GM19351 (cell line): Measurements from ENCODE around the gene NUP42.
"Not testable (repeated sequence)": the region's sequence is repeated elsewhere in the genome, so short reads cannot be mapped to it uniquely, and the experiment has no call there.

ENCODE experiments used
- ATAC-seq: cut with Tn5 transposase; IDR thresholded peaks from one replicate; pipeline ENCODE4 v1.9.1; 2021; ENCODE audit warnings: mild to moderate bottlenecking, moderate library complexity; ENCODE audit not compliant: unreplicated experiment

Gene NUP42, protein sequence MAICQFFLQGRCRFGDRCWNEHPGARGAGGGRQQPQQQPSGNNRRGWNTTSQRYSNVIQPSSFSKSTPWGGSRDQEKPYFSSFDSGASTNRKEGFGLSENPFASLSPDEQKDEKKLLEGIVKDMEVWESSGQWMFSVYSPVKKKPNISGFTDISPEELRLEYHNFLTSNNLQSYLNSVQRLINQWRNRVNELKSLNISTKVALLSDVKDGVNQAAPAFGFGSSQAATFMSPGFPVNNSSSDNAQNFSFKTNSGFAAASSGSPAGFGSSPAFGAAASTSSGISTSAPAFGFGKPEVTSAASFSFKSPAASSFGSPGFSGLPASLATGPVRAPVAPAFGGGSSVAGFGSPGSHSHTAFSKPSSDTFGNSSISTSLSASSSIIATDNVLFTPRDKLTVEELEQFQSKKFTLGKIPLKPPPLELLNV

DNA sequence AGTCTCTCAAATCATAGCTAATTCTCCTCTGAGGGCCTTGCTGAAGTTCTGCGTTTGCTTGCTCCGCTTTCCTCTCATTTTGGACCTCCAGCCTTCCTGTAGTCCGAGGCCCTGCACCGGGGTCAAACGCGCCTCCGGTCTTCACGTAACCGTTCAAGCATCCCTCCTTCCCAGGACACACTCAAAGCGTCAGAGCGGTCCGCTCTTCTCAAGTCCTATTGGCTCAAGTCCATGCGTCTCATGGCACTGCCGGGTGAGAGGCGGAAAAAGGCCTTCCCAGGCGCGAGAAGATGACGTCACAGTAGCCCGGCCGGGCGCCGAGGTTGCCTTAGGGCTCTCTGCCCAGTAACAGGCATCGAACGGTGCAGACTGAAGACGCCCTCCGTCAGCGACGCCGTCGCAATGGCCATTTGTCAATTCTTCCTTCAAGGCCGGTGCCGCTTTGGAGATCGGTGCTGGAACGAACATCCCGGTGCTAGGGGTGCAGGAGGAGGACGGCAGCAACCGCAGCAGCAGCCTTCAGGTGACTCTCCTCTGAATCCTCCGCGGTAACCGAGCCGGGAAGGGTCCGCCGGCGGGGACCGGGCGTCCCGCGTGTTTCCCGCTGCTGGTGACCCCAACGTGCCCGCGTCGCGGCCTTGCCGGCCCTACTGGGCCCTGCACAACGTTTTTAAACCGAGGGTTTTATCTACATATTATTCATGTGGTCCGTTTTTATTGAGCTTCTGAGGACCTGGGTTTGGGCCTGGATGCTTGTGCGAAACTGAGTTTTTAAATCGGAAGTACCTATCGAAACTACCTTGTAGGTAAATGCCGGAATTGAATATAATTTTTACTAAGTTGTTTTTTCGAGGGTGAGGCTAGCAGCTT is at the start of gene NUP42:
NUP42 (plus strand) TSS at position 365 of the 870 bp plus-strand sequence; CDS start at position 403, 38 bp downstream.
- peak; percentile 94 for ATAC-seq

DNA sequence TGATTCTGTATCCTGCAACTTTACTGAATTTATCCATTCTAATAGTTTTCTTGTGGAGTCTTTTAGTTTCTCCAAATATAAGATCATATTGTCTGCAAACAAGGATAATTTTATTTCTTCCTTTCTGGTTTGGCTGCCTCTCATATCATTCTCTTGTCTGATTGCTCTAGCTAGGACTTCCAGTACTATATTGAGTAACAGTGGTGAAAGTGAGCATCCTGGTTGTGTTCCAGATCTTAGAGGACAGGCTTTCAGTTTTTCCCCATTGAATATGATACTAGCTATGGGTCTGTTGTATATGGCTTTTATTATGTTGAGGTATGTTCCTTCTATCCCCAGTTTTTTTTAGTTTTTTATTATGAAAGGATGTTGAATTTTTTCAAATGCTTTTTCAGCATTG is 48.1 kb upstream of the NUP42 start:
- ATAC-seq, result no peak

DNA sequence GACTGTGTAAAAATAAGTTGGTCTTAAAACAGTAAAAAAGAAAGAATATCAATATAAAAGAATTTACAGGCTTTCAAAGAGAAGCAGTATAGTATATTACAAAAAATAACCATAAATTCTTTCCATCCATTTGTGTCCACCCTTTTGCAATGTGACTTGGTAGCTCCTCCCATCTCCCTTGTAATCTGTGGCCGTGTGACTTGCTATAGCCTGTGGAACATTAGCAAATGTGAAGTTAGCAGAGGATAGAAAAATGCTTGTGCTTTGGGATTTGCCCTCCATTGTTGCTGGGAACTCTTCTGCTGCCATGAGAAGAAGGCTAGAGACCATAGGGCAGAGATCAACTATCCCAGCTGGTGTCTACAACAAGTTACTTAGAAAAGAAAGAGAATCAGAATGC is 46.1 kb upstream of the NUP42 start:
- no peak for ATAC-seq

DNA sequence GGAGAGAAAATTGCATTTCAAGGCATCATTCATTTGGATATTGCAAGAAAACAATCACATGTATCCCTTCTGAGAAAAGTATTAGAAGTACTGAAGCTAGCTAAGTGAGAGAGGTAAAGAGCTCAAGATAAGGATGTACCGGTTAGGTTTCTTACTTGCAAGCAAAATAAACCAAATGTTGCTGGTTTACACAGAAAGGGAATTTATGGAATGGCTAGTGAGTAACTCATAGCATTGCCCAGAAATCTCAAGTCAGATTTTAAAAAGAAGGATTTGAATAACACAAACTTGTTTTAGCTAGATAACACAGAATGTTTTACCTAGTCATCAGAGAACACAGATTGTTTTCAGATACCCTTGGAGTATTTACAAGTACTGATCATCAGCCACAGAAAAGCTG is 45.6 kb upstream of the NUP42 start:
- ATAC-seq, result no peak

DNA sequence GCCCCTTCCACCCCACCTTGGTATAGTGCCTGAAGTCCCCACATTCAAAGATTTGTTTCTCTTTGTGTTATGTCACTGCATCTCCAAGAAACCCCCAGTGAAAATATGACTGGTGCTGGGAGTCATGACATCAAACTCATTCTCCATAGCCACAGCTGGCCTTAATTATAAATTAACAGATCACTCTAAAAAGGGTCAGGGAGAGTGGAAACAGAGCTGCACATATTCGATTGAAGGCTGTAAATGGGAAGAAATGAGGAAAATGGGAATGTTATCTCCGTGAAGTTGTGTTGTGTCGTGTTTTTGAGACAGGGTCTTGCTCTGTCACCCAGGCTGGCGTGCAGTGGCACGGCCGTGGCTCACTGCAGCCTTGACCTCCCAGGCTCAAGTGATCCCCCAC is 24.2 kb upstream of the NUP42 start:
- no peak for ATAC-seq

DNA sequence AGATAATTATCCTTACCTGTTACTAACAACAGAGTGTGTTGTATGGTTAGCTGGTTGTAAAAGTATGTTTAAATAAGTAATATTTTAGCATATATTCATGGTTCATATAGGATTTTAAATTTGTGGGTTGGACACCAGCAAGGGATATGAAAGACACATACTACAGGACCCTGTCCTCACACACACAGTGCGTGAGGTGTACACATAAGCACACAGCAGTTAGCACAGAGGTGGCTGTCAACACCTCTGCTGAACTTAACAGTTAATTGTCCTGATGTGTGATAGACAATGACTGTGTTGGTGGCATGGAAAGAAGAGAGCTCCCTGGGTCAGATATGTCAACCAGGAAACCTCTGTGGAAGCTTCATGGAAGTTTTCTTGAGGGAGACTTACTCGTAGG is 23.3 kb upstream of the NUP42 start:
- no peak for ATAC-seq

DNA sequence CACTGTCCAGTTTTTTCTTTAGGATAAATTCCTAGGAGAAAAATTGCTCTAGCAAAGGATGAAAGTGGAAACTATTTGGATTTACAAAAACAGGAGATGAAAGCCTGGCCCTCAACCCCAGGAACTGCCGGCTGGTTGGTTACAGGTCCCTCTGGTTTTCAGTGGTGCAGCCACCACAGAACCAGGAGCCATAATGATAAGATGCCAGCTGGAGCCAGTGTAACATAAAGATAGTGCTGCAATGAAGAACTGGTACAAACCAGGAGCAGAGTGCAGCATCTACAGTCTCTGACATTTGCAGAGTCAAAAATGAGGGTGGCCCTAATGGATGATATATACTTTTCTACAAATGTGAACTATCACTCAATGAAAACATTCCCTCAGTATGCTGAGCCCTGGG is 20.4 kb upstream of the NUP42 start:
- no peak for ATAC-seq

DNA sequence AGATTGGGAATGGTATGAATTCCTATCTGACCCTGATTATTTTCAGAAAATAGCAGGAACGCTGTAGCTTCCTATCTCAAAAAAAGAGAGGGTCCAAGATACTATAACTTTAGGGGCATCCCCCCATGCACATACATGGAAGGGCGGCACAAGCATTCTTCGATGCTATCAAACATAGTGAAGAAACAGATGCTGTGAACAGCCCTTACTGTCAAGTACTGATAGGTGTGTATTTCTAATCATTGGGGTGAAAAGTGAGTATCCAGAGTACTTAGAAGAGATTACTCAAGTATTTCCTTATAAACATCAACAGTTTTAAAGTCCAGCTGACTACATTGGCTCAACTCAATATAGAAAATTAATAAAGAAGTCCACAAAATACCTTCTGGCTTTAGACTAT is 17.0 kb upstream of the NUP42 start:
- ATAC-seq, result no peak

DNA sequence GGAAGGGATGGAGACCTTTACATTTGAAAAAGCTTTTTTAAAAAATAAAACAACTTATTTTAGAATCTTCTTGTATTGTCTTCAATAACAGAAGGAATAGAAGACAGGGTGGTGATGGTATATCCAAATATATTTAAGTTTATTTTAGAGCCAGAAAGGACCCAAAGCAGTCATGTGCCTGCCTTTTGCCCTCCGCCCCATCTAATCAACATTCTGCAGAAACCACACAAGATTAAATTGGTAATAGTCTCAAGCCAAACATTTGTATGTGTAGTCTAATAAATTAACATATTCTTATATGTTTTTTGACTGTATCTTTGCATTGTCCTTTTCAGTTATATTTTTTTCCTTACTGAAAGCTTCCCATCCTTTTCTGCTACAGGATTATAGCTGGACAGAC is 16.5 kb upstream of the NUP42 start:
- ATAC-seq, result no peak

DNA sequence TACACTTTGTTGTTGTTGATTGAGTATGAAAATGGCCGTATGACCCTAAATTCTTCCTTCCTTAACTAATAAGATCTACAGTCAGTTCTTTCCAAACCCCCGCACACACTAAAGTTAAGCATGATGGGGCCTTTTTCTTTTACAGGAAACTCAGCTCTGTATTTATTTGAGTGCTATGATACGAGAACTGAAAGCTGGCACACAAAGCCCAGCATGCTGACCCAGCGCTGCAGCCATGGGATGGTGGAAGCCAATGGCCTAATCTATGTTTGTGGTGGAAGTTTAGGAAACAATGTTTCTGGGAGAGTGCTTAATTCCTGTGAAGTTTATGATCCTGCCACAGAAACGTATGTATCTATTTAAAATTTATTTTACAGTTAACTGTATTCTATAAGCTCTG is 14.2 kb upstream of the NUP42 start:
- ATAC-seq, result no peak

DNA sequence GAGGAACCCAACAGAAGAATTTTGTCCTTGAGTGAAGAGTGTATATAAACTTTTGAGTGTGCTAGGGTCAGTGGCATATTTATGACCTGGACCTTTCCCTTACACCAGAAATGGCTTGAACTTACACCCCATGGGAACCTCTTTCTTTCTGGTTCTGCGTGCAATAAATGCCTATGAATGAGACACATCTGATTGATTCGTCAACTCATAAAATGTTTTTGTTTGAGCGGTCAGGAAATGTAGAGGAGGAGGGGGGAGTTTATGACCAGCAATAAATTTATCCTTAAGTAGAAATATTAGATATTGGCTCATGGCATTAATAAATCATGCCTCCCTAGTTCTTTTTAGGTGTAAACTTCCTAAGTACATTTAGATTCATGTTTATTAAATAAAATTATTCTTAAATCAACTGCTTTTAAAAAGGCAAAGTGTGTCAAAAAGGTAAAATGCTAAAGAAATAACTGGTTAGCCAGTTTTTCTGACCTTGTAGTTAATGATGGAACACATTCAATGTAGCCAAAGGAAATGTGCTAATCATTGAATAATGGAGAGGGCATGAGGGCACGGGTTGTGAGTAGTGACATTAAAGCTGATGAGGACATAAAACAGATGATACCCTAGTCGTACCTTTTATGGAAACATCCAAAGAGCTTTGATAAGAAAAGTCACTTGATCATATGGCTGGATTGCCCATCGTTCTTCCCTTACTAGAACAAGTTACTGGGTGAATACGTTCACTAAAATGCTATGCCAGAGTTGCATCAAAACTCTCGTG is 13.6 kb upstream of the NUP42 start:
- ATAC-seq, result no peak

DNA sequence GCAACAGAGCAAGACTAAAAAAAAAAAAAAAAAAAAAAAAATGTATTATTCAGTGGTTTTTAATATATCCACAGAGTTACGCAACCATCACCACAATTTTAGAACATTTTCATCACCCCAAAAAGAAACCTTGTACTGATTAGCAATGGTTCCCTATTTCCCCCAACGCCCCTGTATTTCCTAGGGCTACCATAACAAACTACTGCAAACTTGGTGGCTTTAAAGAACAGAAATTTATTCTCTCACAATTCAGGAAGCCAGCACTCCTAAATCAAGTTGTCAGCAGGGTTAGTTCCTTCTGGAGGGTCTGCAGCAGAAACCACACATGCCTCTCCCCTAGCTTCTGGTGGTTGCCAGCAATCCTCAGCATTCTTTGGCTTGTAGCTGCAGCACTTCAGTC is 5.9 kb upstream of the NUP42 start:
- ATAC-seq, result no peak

DNA sequence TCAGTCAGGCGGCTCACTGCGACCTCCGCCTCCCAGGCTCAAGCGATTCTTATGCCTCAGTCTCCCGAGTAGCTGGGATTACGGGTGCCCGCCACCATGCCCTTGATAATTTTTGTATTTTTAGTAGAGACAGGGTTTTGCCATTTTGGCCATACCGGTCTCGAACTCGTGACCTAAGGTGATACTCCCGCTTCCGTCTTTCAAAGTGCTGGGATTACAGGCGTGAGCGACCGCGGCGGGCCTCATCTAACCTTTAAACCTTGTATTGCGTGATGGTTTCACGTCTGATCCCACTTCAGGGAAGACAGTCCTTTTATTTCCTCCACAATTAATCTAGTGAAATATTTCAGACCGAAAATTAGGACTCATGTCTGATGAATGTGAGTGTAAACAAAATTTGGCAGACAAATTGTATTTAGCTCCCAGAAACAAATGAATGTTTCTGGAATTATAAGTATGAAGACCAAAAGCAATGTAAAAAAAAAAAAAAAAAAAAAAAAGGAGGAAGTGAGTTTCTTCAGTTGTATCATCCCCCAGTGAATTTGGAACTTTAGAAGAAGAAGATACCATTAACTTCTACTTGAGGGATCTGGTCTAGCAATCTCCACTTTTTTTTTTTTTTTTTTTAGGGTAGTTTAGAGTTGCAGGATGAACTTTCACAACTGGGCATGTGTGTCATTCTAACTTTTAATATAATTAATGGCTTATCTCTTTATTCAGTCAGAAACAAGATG is 1.6 kb downstream of the NUP42 start:
- no peak for ATAC-seq

DNA sequence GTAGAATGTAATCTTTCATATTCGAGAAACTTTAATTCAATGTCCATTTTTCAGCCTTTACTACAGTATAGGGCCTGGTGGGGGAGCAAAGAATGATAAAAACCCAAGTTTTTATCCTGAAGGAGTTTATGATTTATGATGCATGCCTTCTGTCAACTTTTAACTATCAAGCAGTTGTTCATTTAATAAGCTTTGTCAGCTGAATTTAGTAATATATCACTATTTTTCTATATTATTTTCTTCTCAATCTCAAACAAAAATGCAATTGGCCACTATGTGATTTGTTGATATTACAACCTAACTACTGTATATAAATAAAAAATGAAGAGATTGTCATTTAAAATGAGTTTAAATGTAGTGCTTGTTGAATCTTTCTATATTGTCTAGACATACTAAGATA is 2.4 kb downstream of the NUP42 start:
- no peak for ATAC-seq

DNA sequence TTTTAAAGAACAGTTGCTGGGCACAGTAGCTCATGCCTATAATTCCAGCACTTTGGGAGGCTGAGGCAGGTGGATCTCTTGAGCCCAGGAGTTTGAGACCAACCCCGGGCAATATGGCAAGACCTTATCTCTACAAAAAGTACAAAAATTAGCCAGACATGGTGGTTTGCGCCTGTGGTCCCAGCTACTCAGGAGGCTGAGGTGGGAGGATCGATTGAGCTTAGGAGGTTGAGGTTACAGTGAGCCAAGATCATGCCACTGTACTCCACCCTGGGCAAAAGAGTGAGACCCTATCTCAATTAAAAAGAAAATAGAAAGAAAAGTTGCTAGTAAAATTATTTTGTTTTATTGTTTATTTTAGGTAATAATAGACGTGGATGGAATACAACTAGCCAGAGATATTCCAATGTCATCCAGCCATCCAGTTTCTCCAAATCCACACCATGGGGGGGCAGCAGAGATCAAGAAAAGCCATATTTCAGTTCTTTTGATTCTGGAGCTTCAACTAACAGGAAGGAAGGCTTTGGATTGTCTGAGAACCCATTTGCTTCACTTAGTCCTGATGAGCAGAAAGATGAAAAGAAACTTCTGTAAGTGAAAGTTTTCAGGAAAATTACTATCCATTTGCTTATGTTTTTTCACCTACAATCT is 3.0 kb downstream of the NUP42 start:
- no peak for ATAC-seq

DNA sequence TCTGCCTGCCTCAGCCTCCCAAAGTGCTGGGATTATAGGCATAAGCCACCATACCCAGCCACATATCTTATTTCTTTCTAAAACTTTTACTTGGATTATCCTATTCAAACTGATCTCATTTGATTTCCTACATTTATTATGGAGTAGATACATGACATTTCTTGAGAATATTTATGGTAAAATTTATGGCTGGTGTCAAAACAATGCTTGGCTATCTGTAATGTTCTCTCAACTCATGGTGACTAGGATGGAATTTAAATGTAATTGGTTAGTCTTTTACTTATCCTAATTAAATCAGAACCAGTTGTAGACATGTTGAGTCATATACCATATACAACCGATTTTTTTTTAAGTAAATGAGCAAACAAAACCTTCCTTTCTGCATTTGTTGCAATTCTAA is 4.1 kb downstream of the NUP42 start:
- ATAC-seq, result no peak

DNA sequence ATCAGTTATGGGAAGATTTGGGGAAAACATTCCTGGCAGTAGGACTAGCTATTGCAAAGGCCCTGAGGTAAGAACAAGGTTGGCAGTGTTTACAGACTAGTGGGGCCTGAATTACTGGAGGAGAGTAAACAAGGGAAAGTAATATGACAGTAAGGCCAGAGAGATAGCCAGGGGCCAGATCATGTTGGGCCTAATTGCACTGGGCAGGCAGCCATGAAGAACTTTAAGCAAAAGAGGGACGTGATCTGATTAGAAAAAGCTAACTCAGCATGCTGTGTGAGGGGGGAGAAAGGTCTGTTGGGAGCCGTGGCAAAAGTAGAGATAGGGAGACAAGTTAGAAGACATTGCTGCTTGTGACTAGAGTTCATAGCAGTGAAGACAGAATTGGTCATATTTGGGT is 9.2 kb downstream of the NUP42 start:
- no peak for ATAC-seq

DNA sequence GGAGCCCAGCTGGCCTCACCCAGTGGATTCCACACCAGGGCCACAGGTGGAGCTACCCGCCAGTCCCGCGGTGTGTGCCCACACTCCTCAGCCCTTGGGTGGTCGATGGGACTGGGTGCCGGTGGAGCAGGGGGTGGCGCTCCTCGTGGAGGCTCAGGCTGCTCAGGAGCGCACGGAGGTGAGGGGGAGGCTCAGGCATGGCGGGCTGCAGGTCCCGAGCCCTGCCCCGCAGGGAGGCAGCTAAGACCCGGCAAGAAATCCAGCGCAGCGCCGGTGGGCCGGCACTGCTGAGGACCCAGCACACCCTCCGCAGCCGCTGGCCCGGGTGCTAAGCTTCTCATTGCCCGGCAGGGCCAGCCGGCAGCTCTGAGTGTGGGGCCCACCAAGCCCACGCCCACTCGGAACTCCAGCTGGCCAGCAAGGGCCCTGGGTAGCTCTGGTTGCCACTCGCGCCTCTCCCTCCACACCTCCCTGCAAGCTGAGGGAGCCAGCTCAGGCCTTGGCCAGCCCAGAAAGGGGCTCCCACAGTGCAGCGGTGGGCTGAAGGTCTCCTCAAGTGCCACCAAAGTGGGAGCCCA is 11.9 kb downstream of the NUP42 start:
- not testable (repeated sequence) for ATAC-seq

DNA sequence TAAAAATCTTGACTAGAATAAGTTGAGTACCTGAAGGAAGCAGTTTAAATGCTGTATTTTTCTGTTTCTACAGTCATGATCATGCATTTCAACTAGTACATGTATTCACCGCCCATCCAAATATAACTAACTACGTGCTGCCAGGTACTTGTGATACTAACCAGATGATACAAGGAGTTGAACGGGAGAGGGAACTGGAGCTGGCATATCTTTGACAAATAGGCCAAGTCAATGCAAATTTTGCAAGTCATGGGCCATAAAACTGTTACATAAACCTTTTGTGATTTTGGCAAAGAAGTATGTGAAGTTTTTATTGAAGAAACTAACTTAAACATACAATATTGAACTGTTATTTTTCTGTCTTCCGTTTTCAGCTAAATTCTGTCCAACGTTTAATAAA is 14.5 kb downstream of the NUP42 start:
- ATAC-seq, result no peak

DNA sequence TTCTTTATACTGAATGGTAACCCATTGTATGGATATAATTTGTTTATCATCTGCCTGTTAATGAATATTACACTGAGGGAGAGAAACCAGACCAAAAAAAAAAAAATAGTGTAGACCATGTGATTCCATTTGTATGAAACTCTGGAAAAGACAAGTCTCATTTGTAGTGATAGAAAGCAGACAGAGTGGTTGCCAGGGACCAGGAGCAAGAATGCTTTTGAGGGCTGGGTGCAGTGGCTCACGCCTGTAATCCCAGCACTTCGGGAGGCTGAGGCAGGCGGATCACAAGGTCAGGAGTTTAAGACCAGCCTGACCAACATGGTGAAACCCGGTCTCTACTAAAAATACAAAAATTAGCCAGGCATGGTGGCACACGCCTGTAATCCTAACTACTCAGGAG is 15.9 kb downstream of the NUP42 start:
- not testable (repeated sequence) for ATAC-seq
